Smooth muscle cell of the brain vasculature (primary cell): ENCODE data around the gene NMB.

Experiments used
- DNase-seq: peaks from one replicate; pipeline ENCODE4 v3.0.0-alpha.2; 2012; ENCODE audit warnings: low read depth, low spot score

Gene NMB

GRCh38 chr15:84616235-84616634, 41.8 kb downstream of the NMB start:
- no peak for DNase-seq

- no peak for DNase-seq
Observed at GRCh38 chr15:84611631-84612030, 46.4 kb downstream of the NMB start.

- DNase-seq: no peak
Observed at GRCh38 chr15:84609818-84610525, 48.0 kb downstream of the NMB start.

- no peak for DNase-seq
Observed at GRCh38 chr15:84608707-84609284, 49.2 kb downstream of the NMB start.

GRCh38 chr15:84606653-84607120, 51.3 kb downstream of the NMB start:
- DNase-seq: no peak

GRCh38 chr15:84605554-84605882, 52.5 kb downstream of the NMB start:
- DNase-seq: no peak
